PC-3 (cell line): ENCODE data around the gene GREB1L. TPM values are rescaled to one million over a fixed set of nuclear protein-coding genes. Genes with fewer than 3 reads are reported as not detected.

Experiments used
- ATAC-seq: fragments of 200-7000 bp; cut with Tn5 transposase; 2 replicates; pipeline ENCODE4 v1.9.1; 2020; ENCODE audit warnings: mild to moderate bottlenecking, moderate library complexity
- BruUV-seq: library from RNA; stranded (reverse); fragments of 400-500 nt; replicated peaks from 2 replicates; lab custom pipeline; 2021; lab: Mats Ljungman, UMichigan
- CTCF ChIA-PET: fragments of 300-600 bp; sonication (Branson Sonifier 250); formaldehyde crosslinking; loops from one replicate; lab custom pipeline; 2022; ENCODE audit warnings: antibody characterized with exemption; lab: Charles Lee
- POLR2A ChIA-PET: fragments of 300-600 bp; sonication (Branson Sonifier 250); formaldehyde crosslinking; loops from one replicate; lab custom pipeline; 2022; ENCODE audit warnings: antibody characterized with exemption; ENCODE audit not compliant: unreplicated experiment; lab: Charles Lee
- DNase-seq: peaks from one replicate; pipeline ENCODE4 v3.0.0-alpha.2; 2015
- H2AFZ ChIP-seq: fragments of 300-600 bp; sonication (generic); 2 replicates; pipeline ENCODE4 v1.6.0; 2016; ENCODE audit warnings: antibody characterized with exemption, low read length
- H3F3A ChIP-seq: fragments of 300-600 bp; sonication (generic); one replicate; pipeline ENCODE4 v1.6.0; 2017; ENCODE audit warnings: antibody characterized with exemption, low read length, control low read depth, mild to moderate bottlenecking; ENCODE audit not compliant: unreplicated experiment
- H3K27ac ChIP-seq: fragments of 300-600 bp; sonication (generic); 2 replicates; pipeline ENCODE4 v1.5.1; 2016; ENCODE audit warnings: mild to moderate bottlenecking, low read length
- H3K27me3 ChIP-seq: fragments of 300-600 bp; sonication (generic); 2 replicates; pipeline ENCODE4 v1.6.1; 2016; ENCODE audit warnings: low read length, mixed read lengths
- H3K36me3 ChIP-seq: fragments of 300-600 bp; sonication (generic); 2 replicates; pipeline ENCODE4 v1.6.1; 2016; ENCODE audit warnings: low read depth, mixed run types, low read length, mixed read lengths
- H3K4me1 ChIP-seq: fragments of 300-600 bp; sonication (generic); 2 replicates; pipeline ENCODE4 v1.5.1; 2016; ENCODE audit warnings: low read length; ENCODE audit not compliant: insufficient read depth
- H3K4me2 ChIP-seq: fragments of 300-600 bp; sonication (generic); 2 replicates; pipeline ENCODE4 v1.6.0; 2016; ENCODE audit warnings: low read length
- H3K4me3 ChIP-seq: fragments of 300-600 bp; sonication (generic); 2 replicates; pipeline ENCODE4 v1.5.1; 2016; ENCODE audit warnings: mild to moderate bottlenecking, low read length, mixed read lengths
- H3K79me2 ChIP-seq: fragments of 300-600 bp; sonication (generic); 2 replicates; pipeline ENCODE4 v1.6.1; 2017; ENCODE audit warnings: low read length, mixed read lengths
- H3K9ac ChIP-seq: fragments of 300-600 bp; sonication (generic); 2 replicates; pipeline ENCODE4 v1.6.0; 2016; ENCODE audit warnings: mild to moderate bottlenecking, low read length
- H3K9me2 ChIP-seq: fragments of 300-600 bp; sonication (generic); replicated peaks from 2 replicates; pipeline ENCODE4 v1.6.1; 2016; ENCODE audit warnings: mixed run types, low read length, mixed read lengths
- H3K9me3 ChIP-seq: fragments of 300-600 bp; sonication (generic); 2 replicates; pipeline ENCODE4 v1.6.1; 2016; ENCODE audit warnings: low read length, mixed read lengths
- H4K20me1 ChIP-seq: fragments of 300-600 bp; sonication (generic); 2 replicates; pipeline ENCODE4 v1.6.1; 2016; ENCODE audit warnings: low read length, mixed read lengths
- CTCF ChIP-seq: fragments of 300-600 bp; sonication (generic); conservative IDR thresholded peaks from 2 replicates; pipeline ENCODE4 v1.5.1; 2017; ENCODE audit warnings: antibody characterized with exemption, low read depth, mild to moderate bottlenecking, low read length
- EZH2 ChIP-seq: fragments of 300-600 bp; sonication (generic); IDR thresholded peaks from one replicate; pipeline ENCODE4 v1.6.1; 2017; ENCODE audit warnings: antibody characterized with exemption, mild to moderate bottlenecking, low read length; ENCODE audit not compliant: unreplicated experiment
- EZH2phosphoT487 ChIP-seq: fragments of 300-600 bp; sonication (generic); IDR thresholded peaks from 2 replicates; pipeline ENCODE4 v1.6.1; 2018; ENCODE audit warnings: mild to moderate bottlenecking, antibody characterized with exemption, low read length, borderline replicate concordance
- intact Hi-C: fragments of 100-400 bp; cut with micrococcal nuclease; formaldehyde crosslinking; loops from 2 replicates; pipeline ENCODE4 v1.9.0; 2023
- total RNA-seq: library from RNA; depleted of rRNA; stranded (reverse); fragments of >200 nt; gene quantifications from 2 replicates; pipeline ENCODE4 v1.2.3, GENCODE V29; 2014

The GREB1L gene
- total RNA-seq, 1 experiment from 2014 or later = 10.3 TPM

- BruUV-seq = no TSS peak
- Histone ChIP-seq H3K79me2 (no peaks in the 10 kb centered on the region), H3K27ac (no peak overlapping the region), H3K9ac (no peak overlapping the region), H3K27me3 (no peaks in the 10 kb centered on the region), H3K9me3 (no peaks in the 10 kb centered on the region), H3K9me2 (no peaks in the 10 kb centered on the region), H3K4me1 (peaks cover 15% of the 10 kb centered on the region), H3F3A (no peaks in the 10 kb centered on the region), H2AFZ (no peak overlapping the region), H3K4me2 (no peak overlapping the region), H3K36me3 (no peaks in the 10 kb centered on the region), H3K4me3 (no peak overlapping the region), H4K20me1 (no peaks in the 10 kb centered on the region)
- DNase-seq (no peak), ATAC-seq (peak; percentile 11; the same call in 1 of the 2 replicates)
- ChIA-PET CTCF (interaction anchor here (0.6 kb wide), 1 partner anchor 56 kb away, joined by 3 read pairs; no protein-coding TSS in a partner anchor), POLR2A (no interaction called here)
- TF ChIP-seq CTCF (no peak), EZH2 (no peak), EZH2phosphoT487 (no peak)
- intact Hi-C loops = loop anchor here (10.0 kb wide), 1 partner anchor 488 kb away; no protein-coding TSS in a partner anchor
Measured at GRCh38 chr18:21452276-21452780, 210.3 kb downstream of the GREB1L start.

GRCh38 chr18:21452796-21453510 is 210.9 kb downstream of the GREB1L start:
- no peak overlapping the region for H3K4me3 ChIP-seq
- no peaks in the 10 kb centered on the region for H3K9me3 ChIP-seq
- DNase-seq (no peak), ATAC-seq (peak; percentile 73)
- no peaks in the 10 kb centered on the region for H3K9me2 ChIP-seq
- H3K4me1 ChIP-seq = peaks cover 15% of the 10 kb centered on the region
- H3K36me3 ChIP-seq = no peaks in the 10 kb centered on the region
- H3K27ac ChIP-seq = peak overlapping the region; percentile 39
- no TSS peak for BruUV-seq
- POLR2A ChIA-PET = no interaction called here
- H3F3A ChIP-seq = no peaks in the 10 kb centered on the region
- H3K27me3 ChIP-seq = no peaks in the 10 kb centered on the region
- no peaks in the 10 kb centered on the region for H4K20me1 ChIP-seq
- H3K9ac ChIP-seq = no peak overlapping the region
- no peak overlapping the region for H3K4me2 ChIP-seq
- H3K79me2 ChIP-seq = no peaks in the 10 kb centered on the region
- intact Hi-C loops = loop anchor here (10.0 kb wide), 1 partner anchor 488 kb away; no protein-coding TSS in a partner anchor
- TF ChIP-seq EZH2 = no peak
- H2AFZ ChIP-seq = no peak overlapping the region
- CTCF ChIA-PET = interaction anchor here (0.6 kb wide), 1 partner anchor 56 kb away, joined by 3 read pairs; no protein-coding TSS in a partner anchor

- intact Hi-C loops = loop anchor here (10.0 kb wide), 1 partner anchor 489 kb away; no protein-coding TSS in a partner anchor
- POLR2A ChIA-PET = no interaction called here
- H3K9ac ChIP-seq = no peak overlapping the region
- ATAC-seq = peak; percentile 70
- H3K4me3 ChIP-seq = no peak overlapping the region
- peak overlapping the region; percentile 39; the same call in 1 of the 2 replicates for H3K27ac ChIP-seq
- H3K9me2 ChIP-seq = no peaks in the 10 kb centered on the region
- H3K4me2 ChIP-seq = no peak overlapping the region
- TF ChIP-seq CTCF (no peak), EZH2 (no peak), EZH2phosphoT487 (no peak)
- H3K36me3 ChIP-seq = no peaks in the 10 kb centered on the region
- no peaks in the 10 kb centered on the region for H3F3A ChIP-seq
- BruUV-seq = no TSS peak
- H3K27me3 ChIP-seq = no peaks in the 10 kb centered on the region
- no peaks in the 10 kb centered on the region for H4K20me1 ChIP-seq
- CTCF ChIA-PET = no interaction called here
- peaks cover 15% of the 10 kb centered on the region for H3K4me1 ChIP-seq
- no peak overlapping the region for H2AFZ ChIP-seq
- H3K79me2 ChIP-seq = no peaks in the 10 kb centered on the region
- peak; percentile 45 for DNase-seq
- H3K9me3 ChIP-seq = no peaks in the 10 kb centered on the region
Measured at GRCh38 chr18:21453511-21453901, 211.5 kb downstream of the GREB1L start.
